PFSK-1 (cell line): ENCODE measurements around the gene NTPCR.

ENCODE experiments used
- FOXP2 ChIP-seq: optimal IDR thresholded peaks from 2 replicates; pipeline ENCODE3; 2011; ENCODE audit warnings: borderline replicate concordance, control low read depth, inconsistent platforms; ENCODE audit not compliant: insufficient read depth; ENCODE audit errors: extremely low read length, extremely low read depth
- POLR2AphosphoS5 ChIP-seq: IDR thresholded peaks from 2 replicates; pipeline ENCODE4 v1.6.1; 2012; ENCODE audit warnings: low read depth, mild to moderate bottlenecking, control low read depth, low read length, moderate library complexity
- SIN3A ChIP-seq: IDR thresholded peaks from 2 replicates; pipeline ENCODE4 v1.6.1; 2012; ENCODE audit warnings: mild to moderate bottlenecking, low read length, moderate library complexity, borderline replicate concordance; ENCODE audit not compliant: insufficient read depth
- TAF1 ChIP-seq: IDR thresholded peaks from 2 replicates; pipeline ENCODE4 v1.6.1; 2012; ENCODE audit warnings: low read length, control low read depth, borderline replicate concordance; ENCODE audit not compliant: insufficient read depth
- TF ChIP-seq, protein P1 (sequence below), 2 experiments: IDR thresholded peaks; 2 replicates each; pipeline versions ENCODE4 v1.6.1 to v1.8.0; 2011 to 2012; ENCODE audit warnings: low read depth in 2 of 2, low read length in 2 of 2, control low read depth in 1 of 2, inconsistent platforms in 1 of 2, mild to moderate bottlenecking in 1 of 2, moderate library complexity in 1 of 2; ENCODE audit not compliant: insufficient read depth in 1 of 2

The NTPCR gene

DNA sequence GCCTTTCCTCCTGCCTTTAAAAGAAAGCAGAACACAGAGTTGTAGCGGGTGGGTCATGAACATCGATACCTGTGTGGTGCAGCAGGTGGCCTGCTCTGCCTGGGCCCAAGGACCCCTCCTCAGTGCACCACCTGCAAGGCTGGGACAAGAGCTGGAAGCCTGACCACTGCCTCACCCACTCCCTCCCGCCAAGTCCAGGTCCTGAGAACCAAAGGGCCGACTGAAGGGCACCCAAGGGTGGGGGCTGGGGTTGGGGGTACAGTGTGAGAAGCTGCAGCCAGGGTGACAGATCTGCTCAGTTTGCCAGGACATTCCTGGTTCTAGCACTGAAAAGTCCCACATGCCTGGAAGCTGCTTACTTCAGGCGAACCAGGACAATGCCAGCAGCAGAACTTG lies 36.1 kb downstream of the NTPCR start:
- no peak for TF ChIP-seq POLR2AphosphoS5
- TF ChIP-seq TAF1, result no peak
- TF ChIP-seq SIN3A, result no peak

DNA sequence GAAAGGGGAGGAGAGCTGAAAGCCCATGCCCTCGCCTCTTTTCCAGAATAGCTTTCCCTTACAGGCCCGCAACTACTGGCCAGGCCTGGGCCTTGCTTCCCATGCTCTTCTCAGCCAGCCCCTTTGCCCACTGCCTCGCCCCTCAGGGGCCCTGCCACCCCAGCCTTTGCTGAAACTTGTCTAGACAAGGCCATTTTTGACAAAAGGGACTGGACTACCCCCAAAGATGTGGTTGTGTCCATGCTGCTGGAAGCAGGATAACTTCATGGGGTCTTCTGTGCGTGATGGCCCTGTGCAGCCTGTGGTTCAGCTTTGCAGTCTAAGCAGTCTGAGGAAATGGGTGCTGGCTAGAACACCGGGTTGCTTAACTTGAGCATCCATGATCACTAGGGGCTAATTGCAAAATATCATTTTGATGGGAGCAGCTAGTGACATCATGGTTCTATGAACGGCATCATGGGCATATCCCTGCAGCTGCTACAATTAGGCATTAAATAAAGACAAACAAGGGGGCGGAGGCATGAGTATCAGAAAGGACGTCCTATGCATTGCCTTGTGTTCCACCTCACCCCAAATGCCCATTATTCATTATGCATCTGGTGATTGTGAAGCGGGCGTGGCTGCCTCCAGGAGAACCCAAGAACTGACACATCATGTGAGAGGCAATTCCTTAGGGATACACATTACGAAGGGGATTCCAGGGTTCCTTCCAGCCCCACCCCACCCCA lies 36.8 kb downstream of the NTPCR start:
- TF ChIP-seq FOXP2 (no peak), POLR2AphosphoS5 (no peak), TAF1 (no peak), SIN3A (no peak)
- TF ChIP-seq, protein P1, sequence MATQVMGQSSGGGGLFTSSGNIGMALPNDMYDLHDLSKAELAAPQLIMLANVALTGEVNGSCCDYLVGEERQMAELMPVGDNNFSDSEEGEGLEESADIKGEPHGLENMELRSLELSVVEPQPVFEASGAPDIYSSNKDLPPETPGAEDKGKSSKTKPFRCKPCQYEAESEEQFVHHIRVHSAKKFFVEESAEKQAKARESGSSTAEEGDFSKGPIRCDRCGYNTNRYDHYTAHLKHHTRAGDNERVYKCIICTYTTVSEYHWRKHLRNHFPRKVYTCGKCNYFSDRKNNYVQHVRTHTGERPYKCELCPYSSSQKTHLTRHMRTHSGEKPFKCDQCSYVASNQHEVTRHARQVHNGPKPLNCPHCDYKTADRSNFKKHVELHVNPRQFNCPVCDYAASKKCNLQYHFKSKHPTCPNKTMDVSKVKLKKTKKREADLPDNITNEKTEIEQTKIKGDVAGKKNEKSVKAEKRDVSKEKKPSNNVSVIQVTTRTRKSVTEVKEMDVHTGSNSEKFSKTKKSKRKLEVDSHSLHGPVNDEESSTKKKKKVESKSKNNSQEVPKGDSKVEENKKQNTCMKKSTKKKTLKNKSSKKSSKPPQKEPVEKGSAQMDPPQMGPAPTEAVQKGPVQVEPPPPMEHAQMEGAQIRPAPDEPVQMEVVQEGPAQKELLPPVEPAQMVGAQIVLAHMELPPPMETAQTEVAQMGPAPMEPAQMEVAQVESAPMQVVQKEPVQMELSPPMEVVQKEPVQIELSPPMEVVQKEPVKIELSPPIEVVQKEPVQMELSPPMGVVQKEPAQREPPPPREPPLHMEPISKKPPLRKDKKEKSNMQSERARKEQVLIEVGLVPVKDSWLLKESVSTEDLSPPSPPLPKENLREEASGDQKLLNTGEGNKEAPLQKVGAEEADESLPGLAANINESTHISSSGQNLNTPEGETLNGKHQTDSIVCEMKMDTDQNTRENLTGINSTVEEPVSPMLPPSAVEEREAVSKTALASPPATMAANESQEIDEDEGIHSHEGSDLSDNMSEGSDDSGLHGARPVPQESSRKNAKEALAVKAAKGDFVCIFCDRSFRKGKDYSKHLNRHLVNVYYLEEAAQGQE (IDR thresholded peaks at IDR 0.05; ENCODE audit: insufficient read depth in 1 of 2, low read depth in 2 of 2, low read length in 2 of 2), result no peak

DNA sequence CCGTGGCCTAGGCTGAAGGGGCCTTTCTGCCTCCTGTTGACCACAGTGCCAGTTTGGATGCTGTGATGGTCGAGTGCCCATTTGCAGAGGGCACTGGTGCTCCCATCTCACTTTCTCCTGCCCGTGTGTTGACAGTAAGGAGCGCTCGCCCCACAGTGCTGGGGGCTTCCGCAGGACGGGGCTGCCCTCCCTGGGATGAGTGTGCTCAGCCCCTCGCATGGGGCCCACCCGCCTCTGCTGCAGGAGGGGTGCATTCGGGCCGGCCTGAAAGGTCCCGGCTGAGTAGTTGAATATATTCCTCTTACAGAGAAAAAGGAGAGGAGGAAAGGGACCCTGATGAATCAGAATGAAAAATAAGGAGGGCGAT lies 37.3 kb downstream of the NTPCR start:
- TF ChIP-seq FOXP2 (no peak), POLR2AphosphoS5 (no peak), SIN3A (no peak), TAF1 (no peak)
- TF ChIP-seq, protein P1 (IDR thresholded peaks at IDR 0.05; ENCODE audit: insufficient read depth in 1 of 2, low read depth in 2 of 2, low read length in 2 of 2), result no peak

DNA sequence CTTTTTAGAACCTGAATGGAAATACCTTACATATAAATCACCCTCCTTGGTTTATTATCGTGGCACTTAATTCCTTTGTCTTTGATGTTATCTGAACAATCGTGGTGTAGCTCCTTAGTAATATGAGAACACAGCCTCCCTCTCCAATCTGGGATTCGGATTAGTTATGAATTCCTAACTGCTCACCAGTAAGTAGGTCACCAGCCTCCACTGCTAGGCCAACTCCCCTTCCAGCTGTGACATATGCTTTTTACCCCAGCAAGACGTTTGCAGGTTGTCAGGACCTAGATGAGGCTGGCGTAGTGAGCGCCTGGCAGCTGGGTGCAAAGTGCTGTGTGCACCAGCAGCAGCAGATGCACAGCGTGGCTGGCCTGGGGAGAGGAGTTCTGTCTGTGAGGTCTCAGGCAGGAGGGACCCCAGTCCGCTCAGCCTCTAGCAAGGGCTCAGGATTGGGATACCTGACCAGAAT lies 38.2 kb downstream of the NTPCR start:
- no peak for TF ChIP-seq SIN3A
- no peak for TF ChIP-seq TAF1
- no peak for TF ChIP-seq POLR2AphosphoS5
- TF ChIP-seq, protein P1 (IDR thresholded peaks at IDR 0.05; ENCODE audit: insufficient read depth in 1 of 2, low read depth in 2 of 2, low read length in 2 of 2), result no peak
- no peak for TF ChIP-seq FOXP2

DNA sequence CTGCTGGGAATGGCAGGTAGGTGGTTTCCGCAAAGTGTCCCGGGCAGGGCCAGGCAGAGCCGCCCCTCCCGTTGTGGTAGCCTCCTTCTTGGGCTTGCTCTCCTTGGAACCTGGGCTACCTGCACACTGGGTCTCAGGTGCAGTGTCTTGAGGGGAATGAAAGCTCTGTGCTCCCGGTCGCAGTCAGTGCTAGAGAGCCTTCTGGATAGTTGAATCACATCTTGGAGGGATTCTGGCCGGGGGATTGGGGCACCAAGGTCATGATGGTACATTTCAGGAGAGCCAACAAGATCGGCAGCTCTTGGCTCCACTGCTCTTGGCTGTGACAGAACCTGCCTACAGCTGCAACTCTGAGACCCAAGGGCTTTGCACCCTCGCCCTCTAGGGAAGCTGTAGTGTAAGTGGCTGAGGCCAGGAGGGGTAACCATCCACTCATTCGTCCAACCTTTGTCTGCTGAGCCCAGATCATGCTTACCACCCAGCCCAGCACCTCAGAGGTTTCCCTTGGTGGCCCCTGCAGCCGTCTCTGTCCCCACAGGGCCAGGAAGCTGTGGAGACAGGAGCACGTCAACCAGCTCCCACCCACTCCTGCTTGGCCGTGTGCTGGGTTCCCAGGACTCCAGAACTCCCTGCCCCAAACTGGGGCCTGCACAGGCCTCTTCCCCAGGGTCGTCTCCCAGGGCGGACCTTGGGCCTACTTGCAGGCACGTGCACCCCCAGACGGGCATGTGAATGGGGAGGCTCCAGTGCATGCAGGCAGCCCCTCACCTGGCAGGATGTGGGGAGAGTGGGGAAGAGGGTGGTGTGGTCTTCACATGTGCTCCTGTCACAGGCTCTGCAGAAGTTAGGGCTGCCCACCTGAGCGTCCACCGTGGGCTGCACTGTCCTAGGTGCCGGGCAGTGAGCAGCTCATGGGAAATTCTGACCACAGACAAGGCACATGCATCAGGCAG lies 40.0 kb downstream of the NTPCR start:
- TF ChIP-seq TAF1, result no peak
- TF ChIP-seq SIN3A, result no peak
- no peak for TF ChIP-seq POLR2AphosphoS5
- no peak for TF ChIP-seq FOXP2
- TF ChIP-seq, protein P1 (IDR thresholded peaks at IDR 0.05; ENCODE audit: insufficient read depth in 1 of 2, low read depth in 2 of 2, low read length in 2 of 2), result no peak
